A673 (cell line): ENCODE measurements around the gene PTPN22. TPM values are rescaled to one million over a fixed set of nuclear protein-coding genes. Genes with fewer than 3 reads are reported as not detected.

Source experiments
- BruUV-seq: library from RNA; stranded (reverse); fragments of 400-500 nt; replicated peaks from 2 replicates; lab custom pipeline; 2021; lab: Mats Ljungman, UMichigan
- CTCF ChIA-PET: fragments of 300-600 bp; sonication (Branson Sonifier 250); formaldehyde crosslinking; loops from one replicate; lab custom pipeline; 2022; ENCODE audit warnings: antibody characterized with exemption; lab: Charles Lee
- POLR2A ChIA-PET: fragments of 300-600 bp; sonication (Branson Sonifier 250); formaldehyde crosslinking; loops from one replicate; lab custom pipeline; 2022; ENCODE audit warnings: antibody characterized with exemption; ENCODE audit not compliant: low non-redundant PET; lab: Charles Lee
- DNase-seq: peaks from one replicate; pipeline ENCODE4 v3.0.0-alpha.2; 2015; ENCODE audit warnings: low spot score
- H3K27ac ChIP-seq: fragments of 200-600 bp; sonication (generic); 2 replicates; pipeline ENCODE4 v1.5.1; 2016; ENCODE audit warnings: mixed run types, low read depth, mild to moderate bottlenecking, mixed read lengths, antibody characterized with exemption, low read length; ENCODE audit not compliant: poor library complexity, severe bottlenecking
- H3K27me3 ChIP-seq: fragments of 200-600 bp; sonication (generic); replicated peaks from 2 replicates; pipeline ENCODE4 v1.6.1; 2017; ENCODE audit warnings: mixed run types, low read depth, mild to moderate bottlenecking, mixed read lengths, antibody characterized with exemption, low read length; ENCODE audit not compliant: insufficient read depth, poor library complexity
- H3K36me3 ChIP-seq: fragments of 200-600 bp; sonication (generic); 2 replicates; pipeline ENCODE4 v1.6.1; 2016; ENCODE audit warnings: mixed run types, mild to moderate bottlenecking, mixed read lengths, antibody characterized with exemption, low read length; ENCODE audit not compliant: insufficient read depth, poor library complexity, severe bottlenecking
- H3K4me1 ChIP-seq: fragments of 200-600 bp; sonication (generic); 2 replicates; pipeline ENCODE4 v1.6.1; 2017; ENCODE audit warnings: mixed run types, mild to moderate bottlenecking, mixed read lengths, antibody characterized with exemption, low read length; ENCODE audit not compliant: insufficient read depth, poor library complexity, severe bottlenecking
- H3K4me3 ChIP-seq: fragments of 200-600 bp; sonication (generic); 2 replicates; pipeline ENCODE4 v1.5.1; 2016; ENCODE audit warnings: low read depth, mixed run types, mild to moderate bottlenecking, mixed read lengths, low read length; ENCODE audit not compliant: poor library complexity, severe bottlenecking
- H3K9me3 ChIP-seq: fragments of 200-600 bp; sonication (generic); 2 replicates; pipeline ENCODE4 v1.6.1; 2016; ENCODE audit warnings: mixed run types, low read depth, mild to moderate bottlenecking, mixed read lengths, antibody characterized with exemption, low read length; ENCODE audit not compliant: poor library complexity, severe bottlenecking
- CTCF ChIP-seq: fragments of 300-800, 200-600 bp; sonication (generic); conservative IDR thresholded peaks from 2 replicates; pipeline ENCODE4 v1.5.1; 2017; ENCODE audit warnings: low read depth, mild to moderate bottlenecking, antibody characterized with exemption, low read length, moderate library complexity, mixed read lengths
- EZH2 ChIP-seq: fragments of 200-600 bp; sonication (generic); IDR thresholded peaks from 2 replicates; pipeline ENCODE4 v1.6.1; 2017; ENCODE audit warnings: borderline replicate concordance, low read depth, mild to moderate bottlenecking, mixed read lengths, antibody characterized with exemption, low read length; ENCODE audit not compliant: poor library complexity, severe bottlenecking
- intact Hi-C: fragments of 100-400 bp; cut with micrococcal nuclease; formaldehyde crosslinking; loops from one replicate; pipeline ENCODE4 v1.10.0; 2022; ENCODE audit not compliant: unreplicated experiment
- total RNA-seq: library from RNA; stranded (reverse); gene quantifications from 2 replicates; pipeline ENCODE4 v1.2.3, GENCODE V29; 2021

Gene PTPN22
- total RNA-seq, 1 experiment from 2014 or later, result 0.26 TPM

GRCh38 chr1:113811156-113811887 lies 60.2 kb downstream of the PTPN22 start:
- Histone ChIP-seq H3K36me3 (no peaks in the 10 kb centered on the region), H3K4me3 (peak overlapping the region; percentile 87), H3K27ac (peak overlapping the region; percentile 73), H3K9me3 (no peaks in the 10 kb centered on the region), H3K27me3 (no peaks in the 10 kb centered on the region), H3K4me1 (peaks cover 17% of the 10 kb centered on the region)
- BruUV-seq, result no TSS peak
- CTCF ChIA-PET, result no interaction called here
- POLR2A ChIA-PET, result no interaction called here
- intact Hi-C loops, result loop anchor here (5.0 kb wide), 1 partner anchor 54 kb away; the partner anchor contains the start of gene PHTF1
- peak; percentile 57 for DNase-seq
- TF ChIP-seq CTCF (no peak), EZH2 (no peak)

GRCh38 chr1:113809670-113810602 lies 61.6 kb downstream of the PTPN22 start:
- no peak for DNase-seq
- TF ChIP-seq CTCF, result no peak
- TF ChIP-seq EZH2, result no peak
- TSS peak; percentile 29 for BruUV-seq
- Histone ChIP-seq H3K36me3 (no peaks in the 10 kb centered on the region), H3K27ac (peak overlapping the region; percentile 55), H3K4me1 (peaks cover 17% of the 10 kb centered on the region), H3K27me3 (no peaks in the 10 kb centered on the region), H3K4me3 (peak overlapping the region; percentile 87), H3K9me3 (no peaks in the 10 kb centered on the region)
- intact Hi-C loops, result loop anchor here (5.0 kb wide), 1 partner anchor 53 kb away; the partner anchor contains the start of gene PHTF1
- CTCF ChIA-PET, result no interaction called here
- POLR2A ChIA-PET, result no interaction called here

- Histone ChIP-seq H3K27ac (no peak overlapping the region), H3K4me1 (peaks cover 23% of the 10 kb centered on the region), H3K4me3 (no peak overlapping the region), H3K9me3 (no peaks in the 10 kb centered on the region), H3K36me3 (no peaks in the 10 kb centered on the region), H3K27me3 (no peaks in the 10 kb centered on the region)
- TF ChIP-seq CTCF (no peak), EZH2 (no peak)
- ChIA-PET POLR2A (no interaction called here), CTCF (no interaction called here)
- no TSS peak for BruUV-seq
- intact Hi-C loops, result no loop called here
- DNase-seq, result peak; percentile 7
Measured at GRCh38 chr1:113808450-113809195, 62.9 kb downstream of the PTPN22 start.
